K562 (cell line): ENCODE measurements around the gene ZMYM4. TPM values are rescaled to one million over a fixed set of nuclear protein-coding genes. Genes with fewer than 3 reads are reported as not detected.

Experiments
- C11orf30 ChIP-seq: fragments of 450-650 bp; IDR thresholded peaks from 2 replicates; pipeline ENCODE4 v1.6.1; 2016; ENCODE audit warnings: low read depth, mild to moderate bottlenecking
- GABPB1 ChIP-seq: sonication (generic); formaldehyde crosslinking; IDR thresholded peaks from 2 replicates; pipeline ENCODE4 v1.8.0; 2022; ENCODE audit warnings: mild to moderate bottlenecking, missing genetic modification reagents
- GTF2F1 ChIP-seq: IDR thresholded peaks from 2 replicates; pipeline ENCODE4 v1.6.1; 2011; ENCODE audit warnings: low read depth, low read length, improper control_type of control experiment
- IRF2 ChIP-seq: sonication (generic); formaldehyde crosslinking; IDR thresholded peaks from 2 replicates; pipeline ENCODE4 v1.8.1; 2022; ENCODE audit warnings: mild to moderate bottlenecking, missing genetic modification reagents
- KLF1 ChIP-seq: fragments of 450-650 bp; IDR thresholded peaks from 2 replicates; pipeline ENCODE4 v1.6.1; 2016; ENCODE audit warnings: missing genetic modification characterization, missing compliant biosample characterization
- NUFIP1 ChIP-seq: fragments of 450-650 bp; IDR thresholded peaks from 2 replicates; pipeline ENCODE4 v1.6.1; 2018; ENCODE audit not compliant: partially characterized antibody
- PYGO2 ChIP-seq: fragments of 450-650 bp; IDR thresholded peaks from 2 replicates; pipeline ENCODE4 v1.6.1; 2016; ENCODE audit warnings: mild to moderate bottlenecking, missing genetic modification characterization, moderate library complexity, missing compliant biosample characterization
- RFX7 ChIP-seq: fragments of 250-450 bp; sonication (Bioruptor Pico); IDR thresholded peaks from 2 replicates; pipeline ENCODE4 v1.5.1; 2021; ENCODE audit warnings: mild to moderate bottlenecking
- SNRNP70 ChIP-seq: fragments of 200-400 bp; formaldehyde crosslinking; optimal IDR thresholded peaks from 2 replicates; pipeline ENCODE3; 2017; ENCODE audit warnings: low read depth, low read length
- TBP ChIP-seq: optimal IDR thresholded peaks from 2 replicates; pipeline ENCODE3; 2011; ENCODE audit warnings: low read depth, low read length, improper control_type of control experiment
- ZNF24 ChIP-seq: fragments of 450-650 bp; IDR thresholded peaks from 2 replicates; pipeline ENCODE4 v1.6.1; 2016
- ZNF551 ChIP-seq: fragments of 250-450 bp; sonication (Bioruptor Pico); IDR thresholded peaks from 2 replicates; pipeline ENCODE4 v1.5.0; 2021; ENCODE audit warnings: mild to moderate bottlenecking, moderate library complexity
- polyA plus RNA-seq, 8 experiments: library from polyadenylated mRNA; depleted of rRNA in 4 of 8; stranded (reverse) in 5 of 8; unstranded in 3 of 8; fragments of >200 nt; fragmentation: Nextera tagmentation in 2 of 8; fragmentation: Illumina TruSeq in 1 of 8; extraction: Ambion mirVana in 2 of 8; extraction: Trizol in 1 of 8; gene quantifications; 2 replicates each; pipeline versions ENCODE4 v1.2.1 to v1.2.3, GENCODE V29; 2011 to 2014; ENCODE audit warnings: inconsistent platforms in 1 of 8, missing spikeins in 1 of 8
- total RNA-seq, 7 experiments: library from RNA; depleted of rRNA in 6 of 7; stranded (reverse); fragments of >200 nt in 6 of 7; fragmentation: Illumina TruSeq in 2 of 7; extraction: Trizol in 2 of 7; gene quantifications; 2 replicates each; pipeline versions ENCODE4 v1.2.1 to v1.2.3, GENCODE V29; 2011 to 2021; ENCODE audit warnings: low replicate concordance in 1 of 7
- TF ChIP-seq, protein P1 (sequence below), 2 experiments: fragments of 450-650 bp in 1 of 2; sonication (generic) in 1 of 2; formaldehyde crosslinking in 1 of 2; IDR thresholded peaks; 2 replicates each; pipeline versions ENCODE4 v1.7.1 to v1.9.0; 2016 to 2022; ENCODE audit warnings: inconsistent platforms in 1 of 2, mild to moderate bottlenecking in 1 of 2, missing genetic modification reagents in 1 of 2
- TF ChIP-seq, protein P2 (sequence below), 2 experiments: IDR thresholded peaks in 1 of 2; conservative IDR thresholded peaks in 1 of 2; 2 replicates each; pipeline ENCODE4 v1.6.1; 2016; ENCODE audit warnings: low read depth in 2 of 2, mild to moderate bottlenecking in 1 of 2, missing compliant biosample characterization in 1 of 2, missing genetic modification characterization in 1 of 2, moderate library complexity in 1 of 2
- TF ChIP-seq, protein P3 (sequence below): sonication (generic); formaldehyde crosslinking; IDR thresholded peaks from 2 replicates; pipeline ENCODE4 v1.8.1; 2023; ENCODE audit warnings: mild to moderate bottlenecking, missing genetic modification reagents

Gene ZMYM4
- total and polyA plus RNA-seq, 9 of the 15 experiments (the other 6 are each of a cell fraction or from before 2014, with no cell fraction given) = 15.2 to 77.2 (median 63.3) TPM

DNA sequence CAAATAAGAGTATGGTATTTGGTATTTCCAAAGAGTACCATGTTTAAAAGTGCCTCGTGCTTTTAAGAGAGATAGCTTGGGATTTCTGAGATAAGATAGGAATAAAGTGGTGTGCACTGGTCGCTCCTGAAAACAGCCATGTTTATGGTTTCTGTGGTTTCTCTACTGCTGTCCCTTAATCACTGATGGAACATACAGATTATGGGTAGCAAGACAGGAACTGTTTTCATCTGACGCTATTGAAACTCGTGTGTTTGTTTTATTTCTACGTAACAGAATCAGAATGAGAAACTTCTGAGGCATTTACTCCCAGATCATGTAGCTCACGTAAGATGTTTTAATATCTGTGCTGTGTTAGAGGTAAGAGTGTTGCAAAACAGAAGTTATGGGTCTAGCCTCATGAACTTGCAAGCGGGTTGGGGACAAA is 162.7 kb downstream of the ZMYM4 start (continued):
- TF ChIP-seq, protein P1, sequence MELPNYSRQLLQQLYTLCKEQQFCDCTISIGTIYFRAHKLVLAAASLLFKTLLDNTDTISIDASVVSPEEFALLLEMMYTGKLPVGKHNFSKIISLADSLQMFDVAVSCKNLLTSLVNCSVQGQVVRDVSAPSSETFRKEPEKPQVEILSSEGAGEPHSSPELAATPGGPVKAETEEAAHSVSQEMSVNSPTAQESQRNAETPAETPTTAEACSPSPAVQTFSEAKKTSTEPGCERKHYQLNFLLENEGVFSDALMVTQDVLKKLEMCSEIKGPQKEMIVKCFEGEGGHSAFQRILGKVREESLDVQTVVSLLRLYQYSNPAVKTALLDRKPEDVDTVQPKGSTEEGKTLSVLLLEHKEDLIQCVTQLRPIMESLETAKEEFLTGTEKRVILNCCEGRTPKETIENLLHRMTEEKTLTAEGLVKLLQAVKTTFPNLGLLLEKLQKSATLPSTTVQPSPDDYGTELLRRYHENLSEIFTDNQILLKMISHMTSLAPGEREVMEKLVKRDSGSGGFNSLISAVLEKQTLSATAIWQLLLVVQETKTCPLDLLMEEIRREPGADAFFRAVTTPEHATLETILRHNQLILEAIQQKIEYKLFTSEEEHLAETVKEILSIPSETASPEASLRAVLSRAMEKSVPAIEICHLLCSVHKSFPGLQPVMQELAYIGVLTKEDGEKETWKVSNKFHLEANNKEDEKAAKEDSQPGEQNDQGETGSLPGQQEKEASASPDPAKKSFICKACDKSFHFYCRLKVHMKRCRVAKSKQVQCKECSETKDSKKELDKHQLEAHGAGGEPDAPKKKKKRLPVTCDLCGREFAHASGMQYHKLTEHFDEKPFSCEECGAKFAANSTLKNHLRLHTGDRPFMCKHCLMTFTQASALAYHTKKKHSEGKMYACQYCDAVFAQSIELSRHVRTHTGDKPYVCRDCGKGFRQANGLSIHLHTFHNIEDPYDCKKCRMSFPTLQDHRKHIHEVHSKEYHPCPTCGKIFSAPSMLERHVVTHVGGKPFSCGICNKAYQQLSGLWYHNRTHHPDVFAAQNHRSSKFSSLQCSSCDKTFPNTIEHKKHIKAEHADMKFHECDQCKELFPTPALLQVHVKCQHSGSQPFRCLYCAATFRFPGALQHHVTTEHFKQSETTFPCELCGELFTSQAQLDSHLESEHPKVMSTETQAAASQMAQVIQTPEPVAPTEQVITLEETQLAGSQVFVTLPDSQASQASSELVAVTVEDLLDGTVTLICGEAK (IDR thresholded peaks at IDR 0.05) = no peak
- TF ChIP-seq, protein P1 (CRISPR knock-in tag; IDR thresholded peaks at IDR 0.05) = no peak
- no peak for TF ChIP-seq KLF1 (tag)
- no peak for TF ChIP-seq GTF2F1
- TF ChIP-seq ZNF551 (CRISPR knock-in tag) = no peak
- no peak for TF ChIP-seq RFX7 (CRISPR knock-in tag)
- TF ChIP-seq ZNF24 = no peak
- no peak for TF ChIP-seq IRF2 (CRISPR knock-in tag)
- TF ChIP-seq TBP = no peak
- TF ChIP-seq SNRNP70 = no peak
- TF ChIP-seq C11orf30 = no peak
- TF ChIP-seq GABPB1 (CRISPR knock-in tag) = no peak
- peak; percentile 41; the same call in 1 of the 2 replicates for TF ChIP-seq PYGO2 (tag)
- TF ChIP-seq NUFIP1 = no peak
- TF ChIP-seq, protein P2, sequence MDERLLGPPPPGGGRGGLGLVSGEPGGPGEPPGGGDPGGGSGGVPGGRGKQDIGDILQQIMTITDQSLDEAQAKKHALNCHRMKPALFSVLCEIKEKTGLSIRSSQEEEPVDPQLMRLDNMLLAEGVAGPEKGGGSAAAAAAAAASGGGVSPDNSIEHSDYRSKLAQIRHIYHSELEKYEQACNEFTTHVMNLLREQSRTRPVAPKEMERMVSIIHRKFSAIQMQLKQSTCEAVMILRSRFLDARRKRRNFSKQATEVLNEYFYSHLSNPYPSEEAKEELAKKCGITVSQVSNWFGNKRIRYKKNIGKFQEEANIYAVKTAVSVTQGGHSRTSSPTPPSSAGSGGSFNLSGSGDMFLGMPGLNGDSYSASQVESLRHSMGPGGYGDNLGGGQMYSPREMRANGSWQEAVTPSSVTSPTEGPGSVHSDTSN (CRISPR knock-in tag; IDR thresholded peaks at IDR 0.05; ENCODE audit: low read depth) = no peak
- TF ChIP-seq, protein P2 (tag; conservative IDR thresholded peaks at IDR 0.05; ENCODE audit: low read depth) = no peak
- TF ChIP-seq, protein P3, sequence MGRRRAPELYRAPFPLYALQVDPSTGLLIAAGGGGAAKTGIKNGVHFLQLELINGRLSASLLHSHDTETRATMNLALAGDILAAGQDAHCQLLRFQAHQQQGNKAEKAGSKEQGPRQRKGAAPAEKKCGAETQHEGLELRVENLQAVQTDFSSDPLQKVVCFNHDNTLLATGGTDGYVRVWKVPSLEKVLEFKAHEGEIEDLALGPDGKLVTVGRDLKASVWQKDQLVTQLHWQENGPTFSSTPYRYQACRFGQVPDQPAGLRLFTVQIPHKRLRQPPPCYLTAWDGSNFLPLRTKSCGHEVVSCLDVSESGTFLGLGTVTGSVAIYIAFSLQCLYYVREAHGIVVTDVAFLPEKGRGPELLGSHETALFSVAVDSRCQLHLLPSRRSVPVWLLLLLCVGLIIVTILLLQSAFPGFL = no peak
